ENCODE results near the gene PTPRJ. TPM values are rescaled to one million over a fixed set of nuclear protein-coding genes. Genes with fewer than 3 reads are reported as not detected.

Gene PTPRJ
- total and polyA plus RNA-seq, 2 donors (not counting 1 experiment from before 2014, with no cell fraction given), result 11.2 to 20.0 TPM

DNA sequence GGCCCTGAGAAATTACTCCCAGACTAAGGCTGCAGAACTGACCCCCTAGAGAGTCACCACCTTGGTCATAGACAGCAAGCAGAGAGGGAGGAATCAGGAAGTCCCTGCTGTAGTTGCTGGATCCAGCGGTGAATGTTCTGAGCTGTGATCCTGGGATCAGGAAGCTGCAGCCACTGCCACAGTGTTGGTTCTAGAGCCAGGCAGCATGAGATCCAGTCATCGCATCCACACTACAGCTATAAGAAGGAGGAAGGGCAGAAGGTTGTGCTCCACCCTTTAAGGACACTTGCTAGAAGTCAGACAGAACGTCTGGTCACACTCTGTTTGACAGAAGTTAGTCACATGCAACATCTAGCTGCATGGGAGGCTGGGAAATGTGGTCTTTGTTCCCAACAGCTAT lies 131.5 kb downstream of the PTPRJ start:
- Mint-ChIP-seq H3K9me3 (ENCODE audit: insufficient read depth) (peaks cover 14% of the 10 kb centered on the region), H3K4me3 (no peak overlapping the region), H3K27me3 (no peaks in the 10 kb centered on the region), H3K27ac (peak overlapping the region; percentile 50), H3K4me1 (peaks cover 45% of the 10 kb centered on the region)
- TF ChIP-seq CTCF (IDR thresholded peaks at IDR 0.05), result no peak
- no peak for TF ChIP-seq EZH2 (IDR thresholded peaks at IDR 0.05; ENCODE audit: borderline replicate concordance, insufficient read depth, low read depth, low read length, poor library complexity, severe bottlenecking)
- peaks cover 18% of the 10 kb centered on the region for H3K79me2 ChIP-seq (ENCODE audit: control insufficient read depth, insufficient read depth, low read length)
- intact Hi-C loops (cut with micrococcal nuclease), result no loop called here
- H3K36me3 ChIP-seq (replicated peaks in 1 of 2; ENCODE audit: control extremely low read depth in 1 of 2, control insufficient read depth in 1 of 2, extremely low read depth in 1 of 2, insufficient read depth in 2 of 2, low read length in 1 of 2), result peaks cover 0 to 2% of the 10 kb centered on the region in 2 experiments
- ChIA-PET CTCF (interaction anchor here (1.0 to 10.3 kb wide), 5 partner anchors 176 to 256 kb away, joined by 3 to 193 read pairs (median 4); no protein-coding TSS in a partner anchor), POLR2A (no interaction called here)
- H3K4me3 ChIP-seq (ENCODE audit: control extremely low read depth in 1 of 5, extremely low read depth in 1 of 5, insufficient read depth in 1 of 5, low read depth in 2 of 5, low read length in 4 of 5), result no peak overlapping the region
- H3K4me1 ChIP-seq (ENCODE audit: control insufficient read depth in 2 of 2, insufficient read depth in 2 of 2, low read length in 2 of 2), result peaks cover 44 to 51% of the 10 kb centered on the region in 2 donors
- no peaks in the 10 kb centered on the region for H4K20me1 ChIP-seq (ENCODE audit: control insufficient read depth, insufficient read depth, low read length, poor library complexity, severe bottlenecking)
- H3K27ac ChIP-seq (ENCODE audit: low read length in 2 of 2), result peak overlapping the region; percentile 6 to 24
- H3K9me3 ChIP-seq (ENCODE audit: control extremely low read depth in 1 of 3, control insufficient read depth in 2 of 3, insufficient read depth in 1 of 3, low read length in 2 of 3), result peaks cover 4 to 16% (median 5%) of the 10 kb centered on the region in 3 donors
- no peak overlapping the region for H3K9ac ChIP-seq (ENCODE audit: low read length)
- DNase-seq (peak; percentile 37), ATAC-seq (ENCODE audit: low read depth) (no peak)
- 100% methylated on average over 1 of the region's 3 CpGs for WGBS (ENCODE audit: insufficient coverage)
- no peaks in the 10 kb centered on the region for H3K27me3 ChIP-seq (replicated peaks in 1 of 4; ENCODE audit: control extremely low read depth in 1 of 4, control insufficient read depth in 3 of 4, insufficient read depth in 4 of 4, low read length in 3 of 4)
- peak overlapping the region; percentile 37 for H2AFZ ChIP-seq (ENCODE audit: insufficient read depth, low read depth, low read length, poor library complexity, severe bottlenecking)
- peak overlapping the region; percentile 9 for H3K4me2 ChIP-seq (replicated peaks; ENCODE audit: low read depth, low read length, poor library complexity, severe bottlenecking)

DNA sequence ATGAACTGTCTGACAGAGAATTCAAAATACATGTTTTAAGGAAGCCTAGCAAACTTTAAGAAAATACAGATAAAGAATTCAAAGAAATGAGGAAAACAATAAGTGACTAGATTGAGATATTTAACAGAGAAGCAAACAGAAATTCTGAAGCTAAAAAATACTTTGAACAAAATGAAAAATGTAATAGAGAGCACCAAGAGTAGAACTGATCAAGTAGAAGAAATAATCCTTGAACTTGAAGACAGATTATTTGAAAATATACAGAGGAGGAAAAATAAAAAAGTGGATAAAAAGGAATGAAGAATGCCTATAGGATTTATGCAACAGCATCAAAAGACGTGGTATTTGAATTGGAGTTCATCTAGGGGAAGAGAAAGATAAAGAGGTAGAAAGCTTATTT lies 134.4 kb downstream of the PTPRJ start:
- H3K9ac ChIP-seq (ENCODE audit: low read length), result no peak overlapping the region
- TF ChIP-seq EZH2 (IDR thresholded peaks at IDR 0.05; ENCODE audit: borderline replicate concordance, insufficient read depth, low read depth, low read length, poor library complexity, severe bottlenecking), result no peak
- no peak for TF ChIP-seq CTCF (IDR thresholded peaks at IDR 0.05)
- H3K4me3 Mint-ChIP-seq, result no peak overlapping the region
- H3K4me3 ChIP-seq (ENCODE audit: control extremely low read depth in 1 of 5, extremely low read depth in 1 of 5, insufficient read depth in 1 of 5, low read depth in 2 of 5, low read length in 4 of 5), result no peak overlapping the region
- peaks cover 14% of the 10 kb centered on the region for H3K9me3 Mint-ChIP-seq (ENCODE audit: insufficient read depth)
- peaks cover 17% of the 10 kb centered on the region for H3K4me1 Mint-ChIP-seq
- H3K27ac Mint-ChIP-seq, result no peak overlapping the region
- H3K27me3 ChIP-seq (replicated peaks in 1 of 4; ENCODE audit: control extremely low read depth in 1 of 4, control insufficient read depth in 3 of 4, insufficient read depth in 4 of 4, low read length in 3 of 4), result no peaks in the 10 kb centered on the region
- peaks cover 19 to 23% of the 10 kb centered on the region in 2 donors for H3K4me1 ChIP-seq (ENCODE audit: control insufficient read depth in 2 of 2, insufficient read depth in 2 of 2, low read length in 2 of 2)
- ATAC-seq (ENCODE audit: low read depth) (no peak), DNase-seq (no peak)
- H2AFZ ChIP-seq (ENCODE audit: insufficient read depth, low read depth, low read length, poor library complexity, severe bottlenecking), result no peak overlapping the region
- H3K79me2 ChIP-seq (ENCODE audit: control insufficient read depth, insufficient read depth, low read length), result no peaks in the 10 kb centered on the region
- WGBS (ENCODE audit: insufficient coverage), result no CpG with 5 or more reads among the region's 1 CpG
- no peaks in the 10 kb centered on the region for H3K27me3 Mint-ChIP-seq
- ChIA-PET CTCF (no interaction called here), POLR2A (no interaction called here)
- intact Hi-C loops (cut with micrococcal nuclease), result no loop called here
- no peak overlapping the region for H3K4me2 ChIP-seq (replicated peaks; ENCODE audit: low read depth, low read length, poor library complexity, severe bottlenecking)
- no peak overlapping the region for H3K27ac ChIP-seq (ENCODE audit: low read length in 2 of 2)
- peaks cover 0 to 6% of the 10 kb centered on the region in 2 experiments for H3K36me3 ChIP-seq (replicated peaks in 1 of 2; ENCODE audit: control extremely low read depth in 1 of 2, control insufficient read depth in 1 of 2, extremely low read depth in 1 of 2, insufficient read depth in 2 of 2, low read length in 1 of 2)
- no peaks in the 10 kb centered on the region for H4K20me1 ChIP-seq (ENCODE audit: control insufficient read depth, insufficient read depth, low read length, poor library complexity, severe bottlenecking)
- H3K9me3 ChIP-seq (ENCODE audit: control extremely low read depth in 1 of 3, control insufficient read depth in 2 of 3, insufficient read depth in 1 of 3, low read length in 2 of 3), result peaks cover 4 to 16% (median 5%) of the 10 kb centered on the region in 3 donors
